ENCODE results near the gene ADSS1.

- TF ChIP-seq CTCF (IDR thresholded peaks at IDR 0.05; ENCODE audit: low read depth, low read length, missing input control), result no peak
- no peak for TF ChIP-seq RAD21 (IDR thresholded peaks at IDR 0.05)
- no peak for TF ChIP-seq ZBTB33 (IDR thresholded peaks at IDR 0.05)
- TF ChIP-seq, protein P1, sequence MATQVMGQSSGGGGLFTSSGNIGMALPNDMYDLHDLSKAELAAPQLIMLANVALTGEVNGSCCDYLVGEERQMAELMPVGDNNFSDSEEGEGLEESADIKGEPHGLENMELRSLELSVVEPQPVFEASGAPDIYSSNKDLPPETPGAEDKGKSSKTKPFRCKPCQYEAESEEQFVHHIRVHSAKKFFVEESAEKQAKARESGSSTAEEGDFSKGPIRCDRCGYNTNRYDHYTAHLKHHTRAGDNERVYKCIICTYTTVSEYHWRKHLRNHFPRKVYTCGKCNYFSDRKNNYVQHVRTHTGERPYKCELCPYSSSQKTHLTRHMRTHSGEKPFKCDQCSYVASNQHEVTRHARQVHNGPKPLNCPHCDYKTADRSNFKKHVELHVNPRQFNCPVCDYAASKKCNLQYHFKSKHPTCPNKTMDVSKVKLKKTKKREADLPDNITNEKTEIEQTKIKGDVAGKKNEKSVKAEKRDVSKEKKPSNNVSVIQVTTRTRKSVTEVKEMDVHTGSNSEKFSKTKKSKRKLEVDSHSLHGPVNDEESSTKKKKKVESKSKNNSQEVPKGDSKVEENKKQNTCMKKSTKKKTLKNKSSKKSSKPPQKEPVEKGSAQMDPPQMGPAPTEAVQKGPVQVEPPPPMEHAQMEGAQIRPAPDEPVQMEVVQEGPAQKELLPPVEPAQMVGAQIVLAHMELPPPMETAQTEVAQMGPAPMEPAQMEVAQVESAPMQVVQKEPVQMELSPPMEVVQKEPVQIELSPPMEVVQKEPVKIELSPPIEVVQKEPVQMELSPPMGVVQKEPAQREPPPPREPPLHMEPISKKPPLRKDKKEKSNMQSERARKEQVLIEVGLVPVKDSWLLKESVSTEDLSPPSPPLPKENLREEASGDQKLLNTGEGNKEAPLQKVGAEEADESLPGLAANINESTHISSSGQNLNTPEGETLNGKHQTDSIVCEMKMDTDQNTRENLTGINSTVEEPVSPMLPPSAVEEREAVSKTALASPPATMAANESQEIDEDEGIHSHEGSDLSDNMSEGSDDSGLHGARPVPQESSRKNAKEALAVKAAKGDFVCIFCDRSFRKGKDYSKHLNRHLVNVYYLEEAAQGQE (IDR thresholded peaks at IDR 0.05), result no peak
- no peak for TF ChIP-seq YY1 (IDR thresholded peaks at IDR 0.05)
- TF ChIP-seq GABPA (IDR thresholded peaks at IDR 0.05 in 1 of 2, conservative IDR thresholded peaks at IDR 0.05 in 1 of 2), result no peak
- TF ChIP-seq JUND (IDR thresholded peaks at IDR 0.05), result no peak
- TF ChIP-seq MAX (IDR thresholded peaks at IDR 0.05), result no peak
- TF ChIP-seq TAF1 (conservative IDR thresholded peaks at IDR 0.05), result no peak
- TF ChIP-seq, protein P2, sequence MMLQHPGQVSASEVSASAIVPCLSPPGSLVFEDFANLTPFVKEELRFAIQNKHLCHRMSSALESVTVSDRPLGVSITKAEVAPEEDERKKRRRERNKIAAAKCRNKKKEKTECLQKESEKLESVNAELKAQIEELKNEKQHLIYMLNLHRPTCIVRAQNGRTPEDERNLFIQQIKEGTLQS (IDR thresholded peaks at IDR 0.05), result no peak
- no peak for TF ChIP-seq EGR1 (IDR thresholded peaks at IDR 0.05; ENCODE audit: low read depth in 2 of 2)
- TF ChIP-seq SP1 (IDR thresholded peaks at IDR 0.05), result no peak
These were observed 56.5 kb downstream of the ADSS1 start for GRCh38 chr14:104780513-104781030.
